ENCODE data around the gene FRMD1. TPM values are rescaled to one million over a fixed set of nuclear protein-coding genes. Genes with fewer than 3 reads are reported as not detected.

FRMD1 gene
- not detected for polyA plus RNA-seq (2012; ENCODE audit: missing spikeins)

DNA sequence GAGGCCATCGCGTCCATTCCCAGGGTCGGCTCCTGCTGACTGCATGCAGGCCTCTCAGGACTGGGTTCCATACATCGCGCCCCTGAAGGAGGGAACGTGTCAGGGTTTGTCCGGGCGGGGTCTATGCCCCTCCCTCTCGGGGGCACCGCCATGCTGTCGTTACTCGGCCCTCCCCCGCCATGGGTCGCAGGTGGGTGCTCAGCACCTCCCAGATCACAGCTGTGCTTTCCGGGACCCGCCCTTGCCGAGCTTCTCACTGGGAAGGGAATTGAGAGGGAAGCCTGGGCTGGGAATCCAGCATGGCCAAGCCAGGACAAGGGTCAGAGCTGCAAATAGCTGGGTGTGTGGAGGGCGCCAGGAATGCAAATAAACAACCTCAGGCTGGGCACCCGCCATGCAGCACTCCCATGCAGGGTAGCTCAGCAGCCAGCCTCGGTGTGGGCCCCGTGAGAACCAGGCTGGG, at the start of gene FRMD1:
Gene FRMD1 (minus strand): TSS at position 270 of the 463 bp plus-strand sequence. CDS start 118 bp downstream, at position 152.
- no peak for FAIRE-seq
- no peak for TF ChIP-seq TAF1 (IDR thresholded peaks at IDR 0.05; ENCODE audit: borderline replicate concordance, low read depth, low read length)
- TF ChIP-seq POLR2AphosphoS5 (IDR thresholded peaks at IDR 0.05; ENCODE audit: low read depth, low read length) = no peak
- no peak for TF ChIP-seq POLR2A (IDR thresholded peaks at IDR 0.05; ENCODE audit: low read depth, low read length)
- DNase-seq (ENCODE audit: insufficient read length) = no peak

DNA sequence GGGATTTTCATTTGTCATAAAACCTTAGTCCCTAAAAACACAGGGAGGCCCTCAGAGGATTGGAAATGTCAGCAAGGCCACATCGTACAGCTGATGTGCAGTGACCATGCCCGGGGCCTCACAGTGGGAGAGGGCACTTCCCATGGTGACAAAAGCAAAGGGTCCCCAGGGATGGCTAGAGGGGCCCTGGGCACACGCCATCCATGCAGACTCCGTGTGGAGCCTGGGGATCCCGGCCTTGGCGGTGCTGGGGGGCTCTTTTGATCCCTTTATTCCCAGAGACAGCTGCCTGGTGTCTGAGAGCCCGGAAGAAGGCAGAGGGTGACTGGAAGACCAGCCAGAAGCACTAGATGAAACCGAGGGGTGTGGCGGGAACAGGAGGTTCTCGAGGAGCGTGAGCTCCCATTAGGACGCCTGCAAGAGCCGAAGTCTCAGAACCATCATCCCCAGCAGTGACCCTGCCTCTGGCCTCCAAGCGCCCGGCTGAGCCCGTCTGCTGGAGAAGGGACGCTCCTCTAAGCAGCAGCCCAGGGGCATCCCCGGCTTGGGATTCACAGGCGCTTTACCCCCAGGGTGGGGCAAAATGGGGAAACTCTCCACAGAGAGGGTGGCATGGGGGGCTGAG, 49.1 kb upstream of the FRMD1 start:
- DNase-seq (ENCODE audit: insufficient read length) (no peak), FAIRE-seq (no peak)
- TF ChIP-seq POLR2A (IDR thresholded peaks at IDR 0.05; ENCODE audit: low read depth, low read length) = no peak
- TF ChIP-seq TAF1 (IDR thresholded peaks at IDR 0.05; ENCODE audit: borderline replicate concordance, low read depth, low read length) = no peak
- TF ChIP-seq POLR2AphosphoS5 (IDR thresholded peaks at IDR 0.05; ENCODE audit: low read depth, low read length) = no peak

DNA sequence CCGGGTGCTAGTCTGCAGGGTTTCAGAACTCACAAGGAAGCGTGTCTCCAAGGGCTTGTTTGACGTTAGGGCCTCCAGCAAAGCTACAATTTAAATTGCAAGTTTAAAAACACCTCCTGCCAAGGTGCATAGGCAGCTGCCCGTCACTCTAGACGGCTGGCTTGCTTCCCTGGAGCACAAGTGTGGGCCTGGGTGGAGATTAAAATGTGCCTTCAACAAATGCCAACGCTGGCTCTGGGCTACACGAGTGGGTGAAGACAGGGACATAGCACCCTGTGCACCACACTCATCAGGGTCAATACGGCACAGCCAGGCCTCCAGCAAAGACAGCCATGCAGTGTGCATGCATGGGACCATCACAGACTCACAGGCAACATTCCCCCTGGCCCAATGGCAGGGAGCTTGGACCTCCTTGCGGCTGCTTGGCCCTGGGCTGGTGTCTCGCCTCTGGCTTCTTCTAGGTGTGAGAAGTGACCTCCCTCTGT, 48.4 kb upstream of the FRMD1 start:
- DNase-seq (ENCODE audit: insufficient read length) = no peak
- TF ChIP-seq TAF1 (IDR thresholded peaks at IDR 0.05; ENCODE audit: borderline replicate concordance, low read depth, low read length) (no peak), POLR2A (IDR thresholded peaks at IDR 0.05; ENCODE audit: low read depth, low read length) (no peak), POLR2AphosphoS5 (IDR thresholded peaks at IDR 0.05; ENCODE audit: low read depth, low read length) (no peak)
- FAIRE-seq = no peak

DNA sequence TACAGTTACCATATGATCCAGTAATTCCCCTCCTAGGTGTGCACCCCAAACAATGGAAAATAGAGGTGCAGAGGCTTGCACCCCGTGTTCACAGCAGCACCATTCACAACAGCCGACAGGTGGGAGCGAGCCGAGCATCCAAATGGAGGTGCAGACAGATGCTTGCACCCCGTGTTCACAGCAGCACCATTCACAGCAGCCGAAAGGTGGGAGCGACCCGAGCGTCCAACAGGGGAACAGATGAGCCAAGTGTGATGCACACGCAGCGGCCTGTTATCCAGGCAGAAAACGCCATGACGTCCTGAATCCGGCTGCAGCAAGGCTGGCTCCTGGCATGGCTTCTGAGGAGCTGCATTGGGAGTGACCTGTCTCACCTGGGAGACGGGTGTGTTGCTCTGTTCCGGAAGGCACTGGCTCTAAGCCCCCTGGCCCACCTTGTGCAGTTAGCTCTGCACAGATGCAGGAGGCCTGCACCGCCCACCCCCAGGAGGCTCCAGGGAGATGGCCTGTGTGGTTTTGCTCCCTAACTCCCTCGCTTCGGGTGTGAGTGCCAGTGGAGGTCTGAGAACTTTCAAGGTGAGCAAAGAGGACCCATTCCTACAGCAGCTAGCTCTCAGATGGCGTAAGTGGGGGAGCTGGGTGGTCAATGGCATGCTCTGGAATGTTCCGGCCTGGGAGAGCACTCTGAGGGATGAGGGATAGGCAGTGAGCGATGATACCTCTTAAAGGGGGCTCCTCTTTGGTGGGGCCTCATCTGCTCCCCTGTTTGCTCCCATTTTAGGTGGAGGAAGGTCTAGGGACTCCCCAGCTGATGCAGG, 47.8 kb upstream of the FRMD1 start:
- no peak for TF ChIP-seq TAF1 (IDR thresholded peaks at IDR 0.05; ENCODE audit: borderline replicate concordance, low read depth, low read length)
- no peak for TF ChIP-seq POLR2AphosphoS5 (IDR thresholded peaks at IDR 0.05; ENCODE audit: low read depth, low read length)
- no peak for TF ChIP-seq POLR2A (IDR thresholded peaks at IDR 0.05; ENCODE audit: low read depth, low read length)
- FAIRE-seq (no peak), DNase-seq (ENCODE audit: insufficient read length) (no peak)

DNA sequence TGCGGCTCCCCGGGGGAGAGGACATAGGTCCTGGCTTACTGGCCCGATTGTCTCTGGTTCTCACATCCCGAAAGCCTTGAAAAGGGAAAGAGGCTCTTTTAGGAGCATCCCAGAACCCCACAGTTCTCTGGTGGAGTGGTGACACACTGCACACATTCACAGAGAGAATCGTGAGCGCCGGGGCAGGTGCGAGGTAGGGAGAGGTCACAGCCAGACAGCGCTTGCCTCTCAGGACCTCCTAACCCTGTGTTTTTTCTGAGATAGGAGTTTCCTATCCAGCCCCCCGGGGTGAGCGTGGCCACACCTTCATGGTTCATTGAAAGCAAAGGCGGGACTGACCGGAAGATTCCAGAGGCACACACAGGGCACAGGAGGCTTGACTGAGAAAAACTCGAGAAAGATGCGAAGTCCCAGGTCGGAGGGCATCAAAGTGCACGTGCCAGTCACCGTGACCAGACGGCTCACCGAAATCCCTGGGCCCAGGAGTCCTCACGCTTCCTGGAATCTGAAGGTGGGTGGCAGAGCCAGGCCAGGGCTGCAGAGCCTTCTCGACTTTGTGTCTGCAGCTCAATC, 46.5 kb upstream of the FRMD1 start:
- FAIRE-seq (no peak), DNase-seq (ENCODE audit: insufficient read length) (no peak)
- TF ChIP-seq TAF1 (IDR thresholded peaks at IDR 0.05; ENCODE audit: borderline replicate concordance, low read depth, low read length) = no peak
- TF ChIP-seq POLR2AphosphoS5 (IDR thresholded peaks at IDR 0.05; ENCODE audit: low read depth, low read length) = no peak
- no peak for TF ChIP-seq POLR2A (IDR thresholded peaks at IDR 0.05; ENCODE audit: low read depth, low read length)

DNA sequence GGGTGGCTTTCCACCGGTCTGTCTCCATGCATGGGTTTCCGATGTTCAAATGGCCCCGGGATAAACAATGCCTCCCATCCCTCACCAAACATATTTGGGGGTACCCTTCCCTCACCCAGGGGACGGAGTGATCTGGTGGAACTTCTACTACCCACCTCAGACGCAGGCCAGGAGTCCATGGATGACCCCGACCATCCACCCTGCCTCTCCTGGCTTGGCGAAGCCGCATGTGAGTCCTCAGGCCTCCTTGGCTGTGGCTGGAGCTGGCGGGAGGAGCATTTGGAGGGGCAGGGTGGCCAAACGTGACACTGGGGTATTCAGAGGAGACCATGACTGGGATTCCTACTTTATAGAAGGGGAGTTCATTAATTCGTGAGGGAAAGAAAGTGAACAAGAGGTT, 45.9 kb upstream of the FRMD1 start:
- no peak for DNase-seq (ENCODE audit: insufficient read length)
- TF ChIP-seq POLR2AphosphoS5 (IDR thresholded peaks at IDR 0.05; ENCODE audit: low read depth, low read length) (no peak), TAF1 (IDR thresholded peaks at IDR 0.05; ENCODE audit: borderline replicate concordance, low read depth, low read length) (no peak), POLR2A (IDR thresholded peaks at IDR 0.05; ENCODE audit: low read depth, low read length) (no peak)
- no peak for FAIRE-seq

DNA sequence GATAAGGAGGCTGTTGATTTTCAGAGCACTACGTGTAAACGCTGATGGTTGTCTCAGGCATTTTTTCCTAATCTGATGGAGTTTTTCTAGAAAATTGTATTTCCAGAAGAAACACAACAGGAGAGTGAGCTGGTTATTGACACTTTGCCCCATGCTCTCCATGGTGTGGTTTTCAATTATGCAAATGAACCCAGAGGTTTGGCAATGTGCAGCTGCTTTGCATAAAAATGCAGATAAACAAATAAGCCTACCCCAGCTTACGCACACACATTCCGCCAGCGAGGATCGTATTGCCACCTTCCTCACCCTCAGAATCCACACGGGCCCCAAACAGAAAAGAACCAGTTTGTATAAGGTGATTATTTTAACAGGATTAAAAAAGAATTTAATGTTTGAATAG, 45.1 kb upstream of the FRMD1 start:
- no peak for DNase-seq (ENCODE audit: insufficient read length)
- TF ChIP-seq POLR2AphosphoS5 (IDR thresholded peaks at IDR 0.05; ENCODE audit: low read depth, low read length) (no peak), POLR2A (IDR thresholded peaks at IDR 0.05; ENCODE audit: low read depth, low read length) (no peak), TAF1 (IDR thresholded peaks at IDR 0.05; ENCODE audit: borderline replicate concordance, low read depth, low read length) (no peak)
- FAIRE-seq = no peak

DNA sequence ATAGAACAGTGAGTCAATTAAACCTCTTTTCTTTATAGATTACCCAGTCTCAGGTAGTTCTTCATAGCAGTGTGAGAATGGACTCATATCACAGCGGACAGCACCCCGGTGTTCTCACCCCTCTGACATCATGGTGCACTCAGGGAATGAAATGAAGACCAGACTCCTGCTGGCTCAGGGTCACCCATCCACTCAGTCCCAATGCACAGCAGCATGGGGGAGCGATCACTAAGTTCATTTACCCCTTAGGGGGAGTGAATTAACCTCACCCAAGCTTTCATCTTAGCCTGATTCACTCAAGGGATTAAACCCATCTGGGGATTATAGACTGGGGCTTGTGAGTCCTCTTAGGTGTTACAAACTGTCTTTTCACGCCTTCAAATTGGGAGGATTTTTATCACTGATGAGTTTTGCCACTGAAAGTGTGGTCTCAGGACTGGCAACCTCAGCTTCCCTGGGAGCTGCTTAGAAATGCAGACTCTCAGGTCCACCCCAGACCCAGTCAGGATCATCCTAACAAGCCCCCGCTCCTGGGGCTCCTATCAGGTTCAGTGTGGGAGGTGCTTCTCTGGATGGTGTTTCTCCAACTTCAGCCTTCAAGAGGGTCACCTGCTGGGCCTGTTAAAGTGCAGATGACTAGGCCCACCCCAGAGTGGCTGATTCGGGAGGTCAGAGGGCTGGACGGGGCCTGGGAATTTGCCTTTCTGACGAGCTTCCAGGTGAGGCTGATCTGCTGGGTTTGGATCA, 44.3 kb upstream of the FRMD1 start:
- TF ChIP-seq TAF1 (IDR thresholded peaks at IDR 0.05; ENCODE audit: borderline replicate concordance, low read depth, low read length) = no peak
- no peak for TF ChIP-seq POLR2AphosphoS5 (IDR thresholded peaks at IDR 0.05; ENCODE audit: low read depth, low read length)
- TF ChIP-seq POLR2A (IDR thresholded peaks at IDR 0.05; ENCODE audit: low read depth, low read length) = no peak
- DNase-seq (ENCODE audit: insufficient read length) (no peak), FAIRE-seq (no peak)

DNA sequence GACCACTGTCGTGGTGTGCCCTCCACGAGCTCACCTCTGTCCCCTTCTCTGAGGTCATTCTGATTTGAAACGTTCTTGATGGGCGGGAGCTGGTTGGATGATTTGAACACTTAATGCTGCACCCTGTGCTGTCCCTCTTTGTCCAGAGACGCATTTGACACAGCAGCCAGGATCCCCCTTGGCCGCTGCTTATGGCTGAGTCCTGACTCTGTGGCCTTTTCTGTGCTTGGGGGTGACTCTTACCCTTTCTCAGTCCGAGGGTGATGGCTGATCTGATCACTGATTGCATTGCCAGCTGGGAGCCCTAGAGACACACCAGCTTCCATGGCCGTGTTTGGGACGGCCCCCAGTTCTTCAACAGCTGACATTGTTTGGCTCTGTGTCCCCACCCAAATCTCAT, 43.5 kb upstream of the FRMD1 start:
- no peak for DNase-seq (ENCODE audit: insufficient read length)
- TF ChIP-seq POLR2A (IDR thresholded peaks at IDR 0.05; ENCODE audit: low read depth, low read length) (no peak), POLR2AphosphoS5 (IDR thresholded peaks at IDR 0.05; ENCODE audit: low read depth, low read length) (no peak), TAF1 (IDR thresholded peaks at IDR 0.05; ENCODE audit: borderline replicate concordance, low read depth, low read length) (no peak)
- FAIRE-seq = no peak

DNA sequence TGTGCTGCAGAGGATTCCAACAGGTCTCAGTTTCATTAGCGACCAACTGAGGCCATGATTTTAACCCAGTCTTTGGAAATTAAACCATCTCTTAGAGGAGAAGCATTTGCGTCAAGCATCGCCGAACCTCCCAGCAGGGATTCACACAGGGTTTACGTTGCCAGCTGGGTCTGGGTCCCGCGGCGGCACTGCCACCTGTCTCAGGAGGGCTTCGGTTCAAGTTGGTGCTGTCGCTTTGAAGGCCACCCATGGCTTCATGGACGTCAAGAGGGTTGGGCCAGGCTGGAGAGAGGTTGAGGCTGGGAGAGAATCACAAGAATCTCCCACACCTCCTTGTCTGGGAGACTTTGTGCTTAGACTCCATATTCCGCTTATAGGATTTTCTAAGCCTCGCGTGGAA, 43.0 kb upstream of the FRMD1 start:
- FAIRE-seq (no peak), DNase-seq (ENCODE audit: insufficient read length) (no peak)
- TF ChIP-seq POLR2A (IDR thresholded peaks at IDR 0.05; ENCODE audit: low read depth, low read length) = no peak
- no peak for TF ChIP-seq POLR2AphosphoS5 (IDR thresholded peaks at IDR 0.05; ENCODE audit: low read depth, low read length)
- TF ChIP-seq TAF1 (IDR thresholded peaks at IDR 0.05; ENCODE audit: borderline replicate concordance, low read depth, low read length) = no peak

DNA sequence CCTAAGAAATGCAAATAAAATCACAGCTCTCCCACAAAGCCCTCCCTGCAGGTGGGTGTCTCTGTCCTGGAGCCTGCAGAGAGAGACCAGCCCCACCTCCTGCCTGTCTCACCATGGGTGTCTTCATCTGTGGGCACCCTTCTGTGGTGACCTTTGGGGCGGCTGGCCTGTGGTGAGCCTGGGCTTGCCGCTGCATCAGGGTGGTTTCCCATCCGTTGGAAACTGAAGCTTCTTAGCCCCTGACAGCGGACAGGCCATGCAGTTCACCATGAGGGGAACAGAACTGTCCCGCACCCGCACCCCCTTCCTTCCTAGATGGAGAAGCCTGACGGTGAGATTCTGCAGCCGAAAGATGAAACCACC, 42.3 kb upstream of the FRMD1 start:
- DNase-seq (ENCODE audit: insufficient read length) = no peak
- TF ChIP-seq TAF1 (IDR thresholded peaks at IDR 0.05; ENCODE audit: borderline replicate concordance, low read depth, low read length) (no peak), POLR2AphosphoS5 (IDR thresholded peaks at IDR 0.05; ENCODE audit: low read depth, low read length) (no peak), POLR2A (IDR thresholded peaks at IDR 0.05; ENCODE audit: low read depth, low read length) (no peak)
- no peak for FAIRE-seq
